Retinal pigment epithelial cell (primary cell): ENCODE results near the gene B4GALT7.

Source experiments
- DNase-seq: peaks from one replicate; pipeline ENCODE4 v3.0.0-alpha.2; 2010; ENCODE audit warnings: low read depth
- H3K4me3 ChIP-seq: 2 replicates; pipeline ENCODE4 v1.5.1; 2011; ENCODE audit warnings: mild to moderate bottlenecking, low read length, control low read depth, moderate library complexity
- TF ChIP-seq, protein P1 (sequence below): conservative IDR thresholded peaks from 2 replicates; pipeline ENCODE4 v1.5.1; 2011; ENCODE audit warnings: low read depth, low read length, control low read depth, inconsistent platforms

The B4GALT7 gene, protein sequence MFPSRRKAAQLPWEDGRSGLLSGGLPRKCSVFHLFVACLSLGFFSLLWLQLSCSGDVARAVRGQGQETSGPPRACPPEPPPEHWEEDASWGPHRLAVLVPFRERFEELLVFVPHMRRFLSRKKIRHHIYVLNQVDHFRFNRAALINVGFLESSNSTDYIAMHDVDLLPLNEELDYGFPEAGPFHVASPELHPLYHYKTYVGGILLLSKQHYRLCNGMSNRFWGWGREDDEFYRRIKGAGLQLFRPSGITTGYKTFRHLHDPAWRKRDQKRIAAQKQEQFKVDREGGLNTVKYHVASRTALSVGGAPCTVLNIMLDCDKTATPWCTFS

GRCh38 chr5:177599731-177600507 lies at the start of gene B4GALT7:
Gene B4GALT7, plus strand, starts transcription at chr5:177600132. Its CDS starts 79 bp downstream, at chr5:177600211.
- peak within 1 kb of the TSS; percentile 84 for H3K4me3 ChIP-seq
- no peak for DNase-seq
- TF ChIP-seq, protein P1, sequence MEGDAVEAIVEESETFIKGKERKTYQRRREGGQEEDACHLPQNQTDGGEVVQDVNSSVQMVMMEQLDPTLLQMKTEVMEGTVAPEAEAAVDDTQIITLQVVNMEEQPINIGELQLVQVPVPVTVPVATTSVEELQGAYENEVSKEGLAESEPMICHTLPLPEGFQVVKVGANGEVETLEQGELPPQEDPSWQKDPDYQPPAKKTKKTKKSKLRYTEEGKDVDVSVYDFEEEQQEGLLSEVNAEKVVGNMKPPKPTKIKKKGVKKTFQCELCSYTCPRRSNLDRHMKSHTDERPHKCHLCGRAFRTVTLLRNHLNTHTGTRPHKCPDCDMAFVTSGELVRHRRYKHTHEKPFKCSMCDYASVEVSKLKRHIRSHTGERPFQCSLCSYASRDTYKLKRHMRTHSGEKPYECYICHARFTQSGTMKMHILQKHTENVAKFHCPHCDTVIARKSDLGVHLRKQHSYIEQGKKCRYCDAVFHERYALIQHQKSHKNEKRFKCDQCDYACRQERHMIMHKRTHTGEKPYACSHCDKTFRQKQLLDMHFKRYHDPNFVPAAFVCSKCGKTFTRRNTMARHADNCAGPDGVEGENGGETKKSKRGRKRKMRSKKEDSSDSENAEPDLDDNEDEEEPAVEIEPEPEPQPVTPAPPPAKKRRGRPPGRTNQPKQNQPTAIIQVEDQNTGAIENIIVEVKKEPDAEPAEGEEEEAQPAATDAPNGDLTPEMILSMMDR: no peak

GRCh38 chr5:177552839-177553455 lies 47.0 kb upstream of the B4GALT7 start:
- no peak for DNase-seq
- H3K4me3 ChIP-seq: peak overlapping the region; percentile 80
- TF ChIP-seq, protein P1: no peak

DNA sequence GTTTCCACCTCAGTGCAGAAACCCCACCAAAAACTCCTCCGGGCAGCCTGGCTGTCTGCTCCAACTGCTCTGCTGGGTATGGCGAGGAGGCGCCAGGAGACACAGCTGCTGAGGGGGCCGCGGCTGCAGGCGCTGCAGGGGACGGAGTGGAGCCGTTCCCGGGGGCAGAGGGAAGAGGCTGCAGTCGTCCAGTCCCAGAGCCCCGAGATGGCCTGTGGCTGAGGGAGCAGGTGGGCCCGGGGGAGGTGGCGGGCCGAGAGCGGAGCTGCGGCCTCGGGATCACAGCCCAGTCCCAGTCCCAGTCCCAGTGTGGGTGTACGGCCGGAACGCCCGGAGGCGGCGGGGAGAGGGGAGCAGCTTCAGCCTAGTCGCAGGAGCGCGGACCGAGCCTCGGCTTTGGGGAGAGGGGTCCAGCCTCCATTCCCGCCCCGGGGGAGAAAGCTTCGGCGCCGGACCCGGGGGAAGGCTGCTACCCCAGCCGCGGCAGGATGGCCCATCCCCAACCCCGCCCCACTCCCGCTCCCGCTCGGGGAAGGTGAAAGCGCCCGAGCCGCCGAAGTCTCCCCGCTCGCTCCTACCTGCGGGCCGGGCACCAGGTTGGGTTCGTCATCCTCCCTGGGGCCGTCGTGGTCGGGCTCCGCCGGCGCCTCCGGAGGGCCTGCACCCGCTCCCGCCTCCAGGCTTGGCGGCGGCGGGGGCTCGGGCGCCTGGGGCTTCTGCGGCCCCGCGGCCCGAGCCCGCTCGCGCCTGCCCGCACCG lies 46.1 kb upstream of the B4GALT7 start:
- TF ChIP-seq, protein P1: no peak
- no peak for DNase-seq

GRCh38 chr5:177554474-177555111 lies 45.3 kb upstream of the B4GALT7 start, which contains the start of gene FAM193B:
Gene FAM193B, minus strand, starts transcription at chr5:177554563. Its CDS starts 105 bp downstream, at chr5:177554458.
- TF ChIP-seq, protein P1: peak; percentile 30
- H3K4me3 ChIP-seq: peak within 1 kb of the TSS; percentile 80
- DNase-seq: no peak

More for the DNA sequence above, 46.1 kb upstream of the B4GALT7 start:
- H3K4me3 ChIP-seq: peak overlapping the region; percentile 80

GRCh38 chr5:177555228-177555627 lies 44.7 kb upstream of the B4GALT7 start:
- no peak overlapping the region for H3K4me3 ChIP-seq
- DNase-seq: no peak
- TF ChIP-seq, protein P1: no peak

- DNase-seq: no peak
- H3K4me3 ChIP-seq: no peak overlapping the region
- TF ChIP-seq, protein P1: no peak
These were observed 44.3 kb upstream of the B4GALT7 start for GRCh38 chr5:177555665-177556064.
